H9 (cell line): ENCODE results near the gene SCGB3A2. TPM values are rescaled to one million over a fixed set of nuclear protein-coding genes. Genes with fewer than 3 reads are reported as not detected.

Source experiments
- DNase-seq: peaks from one replicate; pipeline ENCODE4 v3.0.0-alpha.2; 2017
- H2AFZ ChIP-seq: one replicate; pipeline ENCODE4 v1.6.1; 2013; ENCODE audit warnings: mild to moderate bottlenecking, low read length, control low read depth, moderate library complexity
- H2AK5ac ChIP-seq: 2 replicates; pipeline ENCODE4 v1.6.1; 2013; ENCODE audit warnings: low read length, control low read depth, mixed read lengths; ENCODE audit not compliant: insufficient read length
- H2BK120ac ChIP-seq: one replicate; pipeline ENCODE4 v1.6.1; 2013; ENCODE audit warnings: low read depth, mild to moderate bottlenecking, low read length, control low read depth, inconsistent platforms; ENCODE audit not compliant: poor library complexity, severe bottlenecking
- H2BK12ac ChIP-seq: 2 replicates; pipeline ENCODE4 v1.6.1; 2013; ENCODE audit warnings: low read length, control low read depth, mixed read lengths, low read depth; ENCODE audit not compliant: insufficient read length
- H2BK15ac ChIP-seq: 2 replicates; pipeline ENCODE4 v1.6.1; 2013; ENCODE audit warnings: low read depth, low read length, control low read depth
- H2BK20ac ChIP-seq: one replicate; pipeline ENCODE4 v1.6.1; 2013; ENCODE audit warnings: low read depth, mild to moderate bottlenecking, low read length, control low read depth, inconsistent platforms; ENCODE audit not compliant: poor library complexity, severe bottlenecking
- H2BK5ac ChIP-seq: 2 replicates; pipeline ENCODE4 v1.6.1; 2013; ENCODE audit warnings: low read length, control low read depth, mixed read lengths; ENCODE audit not compliant: insufficient read length
- H3K14ac ChIP-seq: 2 replicates; pipeline ENCODE4 v1.6.1; 2013; ENCODE audit warnings: low read length, control low read depth; ENCODE audit not compliant: insufficient read depth
- H3K18ac ChIP-seq: 2 replicates; pipeline ENCODE4 v1.6.1; 2013; ENCODE audit warnings: low read depth, mild to moderate bottlenecking, mixed read lengths, low read length, control low read depth; ENCODE audit not compliant: insufficient read length
- H3K23ac ChIP-seq: 2 replicates; pipeline ENCODE4 v1.6.1; 2013; ENCODE audit warnings: low read length, control low read depth, mixed read lengths, low read depth; ENCODE audit not compliant: insufficient read length
- H3K23me2 ChIP-seq: 2 replicates; pipeline ENCODE4 v1.6.1; 2013; ENCODE audit warnings: low read depth, mild to moderate bottlenecking, mixed read lengths, low read length, control low read depth; ENCODE audit not compliant: insufficient read length, poor library complexity, severe bottlenecking
- H3K27ac ChIP-seq: 2 replicates; pipeline ENCODE4 v1.5.1; 2013; ENCODE audit warnings: low read length, control low read depth, mixed read lengths, low read depth; ENCODE audit not compliant: insufficient read length
- H3K27me3 ChIP-seq: 2 replicates; pipeline ENCODE4 v1.6.1; 2013; ENCODE audit warnings: low read length, control low read depth, inconsistent platforms; ENCODE audit not compliant: insufficient read depth
- H3K4ac ChIP-seq: 2 replicates; pipeline ENCODE4 v1.6.1; 2013; ENCODE audit warnings: low read depth, mild to moderate bottlenecking, control low read depth, inconsistent platforms, low read length, moderate library complexity
- H3K4me1 ChIP-seq: 2 replicates; pipeline ENCODE4 v1.6.1; 2013; ENCODE audit warnings: low read length, control low read depth, inconsistent platforms; ENCODE audit not compliant: insufficient read depth
- H3K4me2 ChIP-seq: 2 replicates; pipeline ENCODE4 v1.6.1; 2013; ENCODE audit warnings: low read length, control low read depth, mixed read lengths; ENCODE audit not compliant: insufficient read length, insufficient read depth
- H3K56ac ChIP-seq: 2 replicates; pipeline ENCODE4 v1.6.1; 2013; ENCODE audit warnings: low read depth, mild to moderate bottlenecking, mixed read lengths, low read length, control low read depth; ENCODE audit not compliant: insufficient read length
- H3K79me1 ChIP-seq: 2 replicates; pipeline ENCODE4 v1.6.1; 2013; ENCODE audit warnings: low read depth, mild to moderate bottlenecking, moderate library complexity, low read length, control low read depth, inconsistent platforms; ENCODE audit not compliant: insufficient read depth, poor library complexity, severe bottlenecking
- H3K79me2 ChIP-seq: 2 replicates; pipeline ENCODE4 v1.6.1; 2013; ENCODE audit warnings: low read length, control low read depth, inconsistent platforms; ENCODE audit not compliant: insufficient read depth
- H3K9ac ChIP-seq: 2 replicates; pipeline ENCODE4 v1.6.1; 2013; ENCODE audit warnings: low read length, control low read depth, mixed read lengths; ENCODE audit not compliant: insufficient read length; ENCODE audit errors: extremely low read depth
- H3K9me3 ChIP-seq: one replicate; pipeline ENCODE4 v1.6.1; 2013; ENCODE audit warnings: low read depth, low read length, inconsistent platforms; ENCODE audit not compliant: control insufficient read depth
- H3T11ph ChIP-seq: one replicate; pipeline ENCODE4 v1.6.1; 2013; ENCODE audit warnings: mild to moderate bottlenecking, low read length, control low read depth, inconsistent platforms
- H4K20me1 ChIP-seq: one replicate; pipeline ENCODE4 v1.6.1; 2013; ENCODE audit not compliant: control insufficient read depth, insufficient read length, insufficient read depth
- H4K5ac ChIP-seq: 2 replicates; pipeline ENCODE4 v1.6.1; 2013; ENCODE audit warnings: low read depth, mild to moderate bottlenecking, mixed read lengths, low read length, control low read depth; ENCODE audit not compliant: insufficient read length
- H4K8ac ChIP-seq: replicated peaks from 2 replicates; pipeline ENCODE4 v1.6.1; 2013; ENCODE audit warnings: low read length, control low read depth, mixed read lengths, low read depth; ENCODE audit not compliant: insufficient read length
- H4K91ac ChIP-seq: 2 replicates; pipeline ENCODE4 v1.6.1; 2013; ENCODE audit warnings: low read depth, mild to moderate bottlenecking, moderate library complexity, mixed read lengths, low read length, control low read depth; ENCODE audit not compliant: insufficient read length
- H3K27ac Mint-ChIP-seq, 3 experiments: 2 replicates in 2 of 3; 3 replicates in 1 of 3; pipeline ENCODE4 v1.8.0; 2020 to 2021; ENCODE audit warnings: mixed read lengths in 3 of 3, mild to moderate bottlenecking in 1 of 3, moderate library complexity in 1 of 3
- H3K27me3 Mint-ChIP-seq: 2 replicates; pipeline ENCODE4 v1.8.0; 2021; ENCODE audit warnings: low read depth, mild to moderate bottlenecking, moderate library complexity, mixed read lengths
- H3K36me3 Mint-ChIP-seq, 3 experiments: 2 replicates in 2 of 3; 3 replicates in 1 of 3; pipeline ENCODE4 v1.8.0; 2020 to 2021; ENCODE audit warnings: low read depth in 3 of 3, mixed read lengths in 3 of 3; ENCODE audit not compliant: insufficient read depth in 1 of 3
- H3K4me1 Mint-ChIP-seq, 2 experiments: 2 replicates each; pipeline ENCODE4 v1.8.0; 2020; ENCODE audit warnings: mixed read lengths in 2 of 2
- H3K4me3 Mint-ChIP-seq, 2 experiments: 2 replicates in 1 of 2; 3 replicates in 1 of 2; pipeline ENCODE4 v1.8.0; 2020 to 2021; ENCODE audit warnings: mild to moderate bottlenecking in 2 of 2, mixed read lengths in 2 of 2, moderate library complexity in 1 of 2
- H3K9me3 Mint-ChIP-seq, 2 experiments: 2 replicates in 1 of 2; 3 replicates in 1 of 2; pipeline ENCODE4 v1.8.0; 2020; ENCODE audit warnings: mild to moderate bottlenecking in 2 of 2, mixed read lengths in 2 of 2, moderate library complexity in 1 of 2
- CTCF ChIP-seq: fragments of 200-600 bp; sonication (generic); conservative IDR thresholded peaks from 3 replicates; pipeline ENCODE4 v1.8.0; 2021; ENCODE audit warnings: antibody characterized with exemption, mild to moderate bottlenecking
- WGBS: extraction: QIAGEN DNeasy Blood & Tissue Kit; methylation state at CpG from one replicate; pipeline ENCODE4 v1.1.7; 2013; ENCODE audit warnings: missing lambda C conversion rate, low lambda C conversion rate, mixed read lengths; ENCODE audit not compliant: insufficient read length; ENCODE audit errors: extremely low coverage; 5-methylcytosine and 5-hydroxymethylcytosine counted together
- total RNA-seq: library from RNA; stranded (reverse); gene quantifications from 2 replicates; pipeline ENCODE4 v1.2.1, GENCODE V29; 2021

SCGB3A2 gene
- total RNA-seq, 1 experiment from 2014 or later = 66.0 TPM

DNA sequence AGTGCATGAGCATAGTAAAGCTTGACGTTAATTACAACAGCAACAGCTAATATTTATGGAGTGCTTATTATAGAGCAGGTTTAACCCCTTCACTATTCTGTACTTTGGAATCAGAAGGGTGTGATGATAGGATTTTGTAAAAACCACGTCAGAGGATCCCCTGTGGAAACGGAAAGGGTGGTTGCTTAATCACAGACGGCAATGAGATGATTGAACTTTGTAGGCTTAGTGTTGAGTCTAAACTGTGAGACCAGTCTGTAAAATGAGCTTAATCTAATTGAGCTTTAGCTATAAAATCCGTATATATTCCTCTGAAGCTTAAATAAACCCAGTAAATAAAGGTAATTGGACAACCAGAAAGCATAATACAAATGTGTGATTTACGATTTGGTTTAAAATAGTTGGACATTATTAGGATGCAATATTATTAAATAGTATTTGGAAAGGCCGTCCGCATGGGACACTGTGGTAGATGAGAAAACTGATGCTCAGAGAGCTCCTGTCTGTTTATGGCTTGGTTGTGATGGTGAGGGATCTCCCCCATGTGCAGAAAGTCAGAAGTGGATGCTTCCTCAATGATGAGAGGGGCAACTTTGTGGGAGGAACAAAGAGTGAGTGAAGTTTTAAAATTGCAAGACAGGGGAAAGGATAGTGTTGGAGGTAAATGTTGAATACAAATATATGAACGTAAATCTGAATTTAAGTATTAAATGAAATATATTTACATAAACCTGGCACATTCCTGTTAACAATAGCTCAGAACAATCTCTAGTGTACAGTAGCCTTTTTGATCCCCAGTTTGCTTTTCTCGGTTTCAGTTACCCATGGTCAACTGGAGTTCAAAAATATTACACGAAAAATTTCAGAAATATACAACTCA lies 23.4 kb upstream of the SCGB3A2 start:
- H3K79me2 ChIP-seq = no peaks in the 10 kb centered on the region
- no peak overlapping the region for H2BK5ac ChIP-seq
- no peak overlapping the region for H2BK20ac ChIP-seq
- no peak overlapping the region for H3K9ac ChIP-seq
- WGBS = 100% methylated on average over 3 of the region's 11 CpGs
- no peak overlapping the region for H3K4me3 Mint-ChIP-seq
- no peak overlapping the region for H3K23ac ChIP-seq
- no peak overlapping the region for H2BK120ac ChIP-seq
- no peak for DNase-seq
- H3T11ph ChIP-seq = no peak overlapping the region
- H3K4me1 Mint-ChIP-seq = peaks cover 20 to 34% of the 10 kb centered on the region in 2 experiments
- no peak overlapping the region for H4K8ac ChIP-seq
- no peak overlapping the region for H2BK12ac ChIP-seq
- no peak overlapping the region for H3K4ac ChIP-seq
- H3K79me1 ChIP-seq = no peaks in the 10 kb centered on the region
- H3K27ac Mint-ChIP-seq = peak overlapping the region in 1 of 3 experiments; percentile 49; a peak in 1 of 7 replicates
- H3K36me3 Mint-ChIP-seq = no peaks in the 10 kb centered on the region; a peak in 1 of 7 replicates
- no peak overlapping the region for H3K4me2 ChIP-seq
- TF ChIP-seq CTCF = no peak
- no peak overlapping the region for H4K91ac ChIP-seq
- H2AFZ ChIP-seq = no peak overlapping the region
- H3K14ac ChIP-seq = no peak overlapping the region
- no peak overlapping the region for H4K5ac ChIP-seq
- no peaks in the 10 kb centered on the region for H3K27me3 ChIP-seq
- no peak overlapping the region for H3K18ac ChIP-seq
- no peak overlapping the region for H2AK5ac ChIP-seq
- H2BK15ac ChIP-seq = no peak overlapping the region
- H3K9me3 ChIP-seq = no peaks in the 10 kb centered on the region
- H3K4me1 ChIP-seq = peaks cover 3% of the 10 kb centered on the region; the same call in 1 of the 2 replicates
- H3K9me3 Mint-ChIP-seq = no peaks in the 10 kb centered on the region
- H3K56ac ChIP-seq = no peak overlapping the region
- H3K23me2 ChIP-seq = no peaks in the 10 kb centered on the region
- no peaks in the 10 kb centered on the region for H4K20me1 ChIP-seq
- H3K27me3 Mint-ChIP-seq = peaks cover 4% of the 10 kb centered on the region
- no peak overlapping the region for H3K27ac ChIP-seq
